Fibroblast of villous mesenchyme (primary cell): ENCODE results near the gene KDR. TPM values are rescaled to one million over a fixed set of nuclear protein-coding genes. Genes with fewer than 3 reads are reported as not detected.

Experiments used
- DNase-seq: peaks from one replicate; pipeline ENCODE4 v3.0.0-alpha.2; 2010; ENCODE audit warnings: low read depth
- H3K4me3 ChIP-seq: 2 replicates; pipeline ENCODE4 v1.5.1; 2011; ENCODE audit warnings: low read depth, mild to moderate bottlenecking, low read length
- total RNA-seq: library from RNA; depleted of rRNA; stranded (reverse); fragments of >200 nt; gene quantifications from 2 replicates; pipeline ENCODE4 v1.2.3, GENCODE V29; 2012
- TF ChIP-seq, protein P1 (sequence below): IDR thresholded peaks from 2 replicates; pipeline ENCODE4 v1.5.1; 2012; ENCODE audit warnings: low read depth, mild to moderate bottlenecking, low read length; ENCODE audit not compliant: insufficient read depth

The KDR gene
- total RNA-seq, 1 donor = 0.86 TPM

DNA sequence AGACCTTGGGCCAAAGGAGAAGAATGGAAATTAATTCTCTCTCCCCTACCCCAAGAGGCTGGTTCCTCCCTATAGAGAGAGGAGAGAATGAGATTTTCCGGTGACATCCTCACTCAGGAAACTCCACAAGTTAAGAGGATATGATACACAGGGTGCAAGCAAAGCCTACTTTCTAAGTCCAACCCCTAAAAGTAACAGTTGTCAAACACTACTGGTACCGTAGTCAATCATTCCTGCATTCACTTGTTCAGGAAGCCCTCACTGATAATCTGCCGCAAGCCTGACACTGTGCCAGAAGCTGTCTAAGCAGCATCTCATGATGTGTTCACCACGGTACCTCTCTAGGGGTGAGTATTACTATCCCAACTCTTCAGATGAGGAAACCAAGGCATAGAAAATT lies 41.7 kb downstream of the KDR start:
- TF ChIP-seq, protein P1, sequence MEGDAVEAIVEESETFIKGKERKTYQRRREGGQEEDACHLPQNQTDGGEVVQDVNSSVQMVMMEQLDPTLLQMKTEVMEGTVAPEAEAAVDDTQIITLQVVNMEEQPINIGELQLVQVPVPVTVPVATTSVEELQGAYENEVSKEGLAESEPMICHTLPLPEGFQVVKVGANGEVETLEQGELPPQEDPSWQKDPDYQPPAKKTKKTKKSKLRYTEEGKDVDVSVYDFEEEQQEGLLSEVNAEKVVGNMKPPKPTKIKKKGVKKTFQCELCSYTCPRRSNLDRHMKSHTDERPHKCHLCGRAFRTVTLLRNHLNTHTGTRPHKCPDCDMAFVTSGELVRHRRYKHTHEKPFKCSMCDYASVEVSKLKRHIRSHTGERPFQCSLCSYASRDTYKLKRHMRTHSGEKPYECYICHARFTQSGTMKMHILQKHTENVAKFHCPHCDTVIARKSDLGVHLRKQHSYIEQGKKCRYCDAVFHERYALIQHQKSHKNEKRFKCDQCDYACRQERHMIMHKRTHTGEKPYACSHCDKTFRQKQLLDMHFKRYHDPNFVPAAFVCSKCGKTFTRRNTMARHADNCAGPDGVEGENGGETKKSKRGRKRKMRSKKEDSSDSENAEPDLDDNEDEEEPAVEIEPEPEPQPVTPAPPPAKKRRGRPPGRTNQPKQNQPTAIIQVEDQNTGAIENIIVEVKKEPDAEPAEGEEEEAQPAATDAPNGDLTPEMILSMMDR = no peak
- H3K4me3 ChIP-seq = no peak overlapping the region
- no peak for DNase-seq

DNA sequence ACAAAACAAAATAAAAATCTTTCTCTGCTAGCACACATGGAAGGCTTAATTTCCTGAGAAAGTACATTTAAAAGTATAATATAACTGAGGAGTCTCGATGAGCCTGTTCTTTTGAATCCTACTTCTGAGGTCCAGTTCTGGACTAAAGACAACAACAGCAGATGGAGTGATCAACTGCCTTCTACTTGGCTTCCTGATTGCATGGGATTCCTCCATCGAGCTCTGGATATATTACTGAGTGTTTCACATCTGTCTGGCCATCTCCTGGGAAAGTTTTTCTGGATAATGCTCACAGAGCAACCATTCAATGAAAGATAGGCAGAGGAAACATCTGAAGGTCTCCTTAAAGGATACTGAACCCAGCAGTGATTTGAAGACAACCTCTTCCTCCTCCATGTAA lies 42.6 kb downstream of the KDR start:
- TF ChIP-seq, protein P1 = no peak
- H3K4me3 ChIP-seq = no peak overlapping the region
- DNase-seq = no peak

DNA sequence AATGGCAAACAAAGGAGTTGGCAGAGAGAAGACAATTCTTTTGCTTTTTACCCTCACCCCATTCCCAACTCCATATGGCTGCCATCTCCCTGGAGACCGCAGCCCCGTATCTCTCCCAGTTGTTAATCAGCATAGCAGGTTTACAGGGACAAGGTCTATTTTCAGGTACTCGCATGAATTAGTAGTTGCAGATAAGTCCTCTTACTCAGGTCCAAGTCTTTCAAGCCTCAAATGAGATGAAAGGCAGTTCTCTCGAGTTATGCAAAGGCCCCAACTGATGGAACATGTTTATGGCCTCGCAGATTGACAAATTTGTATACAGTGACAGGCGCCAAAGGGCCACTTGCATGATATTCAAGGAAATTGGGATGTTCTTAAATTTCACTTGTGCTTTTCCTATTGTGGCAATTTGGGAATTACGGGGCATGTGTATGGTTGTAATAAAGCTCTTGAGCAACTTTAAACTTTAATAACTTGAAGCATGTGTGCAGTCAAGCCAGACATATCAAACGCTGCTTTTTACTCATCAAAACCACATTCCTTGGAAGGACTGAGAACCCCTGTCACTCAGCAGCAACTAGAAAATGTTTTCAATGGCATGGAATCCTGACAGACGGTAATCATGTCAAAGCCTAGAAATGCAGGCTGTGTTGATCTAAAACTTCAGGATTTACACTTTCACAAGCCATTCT lies 45.1 kb downstream of the KDR start:
- no peak for DNase-seq
- TF ChIP-seq, protein P1 = no peak
- no peak overlapping the region for H3K4me3 ChIP-seq

DNA sequence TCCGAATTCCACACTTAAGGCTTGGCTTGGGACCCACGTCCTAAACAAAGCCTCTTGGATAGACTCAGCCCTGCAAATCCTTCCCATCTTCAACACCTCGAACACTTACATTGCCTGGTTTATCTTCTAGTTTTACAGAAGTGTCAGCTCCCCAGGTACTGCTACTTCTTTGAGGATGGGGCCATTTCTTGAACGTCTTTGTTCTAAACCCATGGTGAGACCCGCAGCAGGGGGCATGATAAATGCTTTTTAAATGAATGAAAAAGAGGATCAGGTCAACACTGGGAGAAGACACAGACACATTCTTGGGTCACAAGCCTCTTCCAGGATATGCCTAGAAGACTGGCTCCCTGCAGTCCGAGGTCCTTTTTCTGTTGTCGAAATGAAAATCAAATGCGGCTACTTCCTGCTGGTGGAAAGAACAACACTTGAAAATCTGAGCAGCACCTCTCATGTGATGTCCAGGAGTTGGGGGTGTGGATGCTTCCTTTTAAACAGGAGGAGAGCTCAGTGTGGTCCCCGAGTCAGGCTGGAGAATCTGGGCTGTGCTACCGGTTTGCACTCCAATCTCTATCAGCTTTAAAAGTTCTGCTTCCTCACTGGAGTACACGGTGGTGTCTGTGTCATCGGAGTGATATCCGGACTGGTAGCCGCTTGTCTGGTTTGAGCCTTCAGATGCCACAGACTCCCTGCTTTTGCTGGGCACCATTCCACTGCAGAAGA lies 45.8 kb downstream of the KDR start:
- no peak for DNase-seq
- no peak overlapping the region for H3K4me3 ChIP-seq
- TF ChIP-seq, protein P1 = no peak

DNA sequence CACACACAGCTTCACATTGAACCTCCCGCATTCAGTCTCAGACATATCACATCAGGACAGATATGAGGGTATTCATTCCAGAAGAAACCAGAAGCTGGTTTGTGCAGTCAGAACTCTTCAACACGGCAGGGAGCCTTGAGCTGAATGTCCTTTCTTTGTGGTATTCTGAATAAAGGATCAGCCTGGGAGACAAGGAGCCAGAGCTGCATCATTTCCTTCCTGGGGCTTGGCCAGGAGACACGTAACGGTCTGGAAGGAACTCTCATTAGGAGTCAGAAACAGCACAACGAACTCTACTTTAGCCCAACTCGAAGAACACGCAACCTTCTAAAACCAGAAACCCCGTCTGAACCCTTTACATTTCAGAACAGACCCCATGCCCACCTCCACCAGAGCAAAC lies 46.4 kb downstream of the KDR start:
- H3K4me3 ChIP-seq = no peak overlapping the region
- TF ChIP-seq, protein P1 = no peak
- no peak for DNase-seq

DNA sequence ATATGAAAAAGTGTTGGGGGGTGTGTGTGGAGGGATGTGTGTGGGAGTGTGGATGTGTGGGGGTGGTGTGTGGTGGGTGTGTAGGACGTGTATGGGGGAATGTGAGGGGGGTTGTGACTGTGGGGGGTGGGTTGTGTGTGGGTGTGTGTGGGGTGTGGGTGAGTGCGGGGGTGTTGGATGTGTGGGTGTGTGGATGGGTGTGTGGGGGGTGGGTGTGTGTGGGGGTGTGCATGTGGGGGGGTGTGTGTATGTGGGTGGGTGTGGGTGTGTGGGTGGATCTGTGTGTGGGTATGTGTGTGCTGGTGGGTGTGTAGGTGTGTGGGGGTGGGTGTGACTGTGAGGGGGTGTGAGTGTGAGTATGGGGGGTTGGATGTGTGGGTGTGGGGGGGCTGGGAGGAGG lies 47.8 kb downstream of the KDR start:
- H3K4me3 ChIP-seq = no peak overlapping the region
- TF ChIP-seq, protein P1 = no peak
- DNase-seq = no peak
